Measurements from ENCODE around the gene TDRD12. TPM values are rescaled to one million over a fixed set of nuclear protein-coding genes. Genes with fewer than 3 reads are reported as not detected.

Gene TDRD12
- total and polyA plus RNA-seq, 2 experiments from 2014 or later: 0.68 to 2.8 TPM

DNA sequence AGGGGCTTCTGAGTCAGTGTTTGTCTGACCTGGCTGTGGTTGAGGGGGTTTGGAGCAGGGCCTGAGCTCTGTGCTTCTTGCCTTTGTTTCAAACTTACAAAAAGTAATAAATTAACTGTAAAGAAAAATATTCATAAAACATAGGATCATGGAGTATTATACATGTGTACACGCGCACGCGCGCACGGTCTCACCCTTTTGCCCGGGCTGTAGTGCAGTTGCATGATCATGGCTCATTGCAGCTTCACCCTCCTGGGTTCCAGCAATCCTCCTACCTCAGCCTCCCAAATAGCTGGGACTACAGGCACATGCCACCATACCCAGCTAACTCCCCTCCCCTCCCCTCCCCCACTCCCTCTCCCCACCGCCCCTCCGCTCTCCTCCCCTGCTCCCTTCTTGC is 23.5 kb downstream of the TDRD12 start:
- Histone ChIP-seq H3F3A (replicated peaks; ENCODE audit: low read depth) (no peaks in the 10 kb centered on the region), H3K79me2 (replicated peaks; ENCODE audit: insufficient read depth) (no peaks in the 10 kb centered on the region), H3K36me3 (ENCODE audit: insufficient read depth) (no peaks in the 10 kb centered on the region), H3K4me3 (no peak overlapping the region), H4K20me1 (replicated peaks; ENCODE audit: insufficient read depth) (no peaks in the 10 kb centered on the region), H3K4me2 (no peak overlapping the region), H3K27ac (ENCODE audit: low read depth) (no peak overlapping the region), H2AFZ (no peak overlapping the region), H3K9me2 (ENCODE audit: insufficient read depth) (no peaks in the 10 kb centered on the region), H3K4me1 (ENCODE audit: insufficient read depth) (no peaks in the 10 kb centered on the region), H3K27me3 (ENCODE audit: insufficient read depth) (no peaks in the 10 kb centered on the region)
- ATAC-seq: no peak
- no peak overlapping the region for H3K4me3 Mint-ChIP-seq
- H3K27ac Mint-ChIP-seq: no peak overlapping the region
- TF ChIP-seq ZNF331 (CRISPR knock-in tag; IDR thresholded peaks at IDR 0.05; ENCODE audit: low read depth): no peak
- TF ChIP-seq, protein P1, sequence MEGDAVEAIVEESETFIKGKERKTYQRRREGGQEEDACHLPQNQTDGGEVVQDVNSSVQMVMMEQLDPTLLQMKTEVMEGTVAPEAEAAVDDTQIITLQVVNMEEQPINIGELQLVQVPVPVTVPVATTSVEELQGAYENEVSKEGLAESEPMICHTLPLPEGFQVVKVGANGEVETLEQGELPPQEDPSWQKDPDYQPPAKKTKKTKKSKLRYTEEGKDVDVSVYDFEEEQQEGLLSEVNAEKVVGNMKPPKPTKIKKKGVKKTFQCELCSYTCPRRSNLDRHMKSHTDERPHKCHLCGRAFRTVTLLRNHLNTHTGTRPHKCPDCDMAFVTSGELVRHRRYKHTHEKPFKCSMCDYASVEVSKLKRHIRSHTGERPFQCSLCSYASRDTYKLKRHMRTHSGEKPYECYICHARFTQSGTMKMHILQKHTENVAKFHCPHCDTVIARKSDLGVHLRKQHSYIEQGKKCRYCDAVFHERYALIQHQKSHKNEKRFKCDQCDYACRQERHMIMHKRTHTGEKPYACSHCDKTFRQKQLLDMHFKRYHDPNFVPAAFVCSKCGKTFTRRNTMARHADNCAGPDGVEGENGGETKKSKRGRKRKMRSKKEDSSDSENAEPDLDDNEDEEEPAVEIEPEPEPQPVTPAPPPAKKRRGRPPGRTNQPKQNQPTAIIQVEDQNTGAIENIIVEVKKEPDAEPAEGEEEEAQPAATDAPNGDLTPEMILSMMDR (conservative IDR thresholded peaks at IDR 0.05; ENCODE audit: low read depth in 2 of 2): no peak
- no peak for TF ChIP-seq NANOG (IDR thresholded peaks at IDR 0.05; ENCODE audit: borderline replicate concordance)
- no peak for TF ChIP-seq CREB1 (CRISPR knock-in tag; IDR thresholded peaks at IDR 0.05; ENCODE audit: low read depth)
- TF ChIP-seq, protein P2, sequence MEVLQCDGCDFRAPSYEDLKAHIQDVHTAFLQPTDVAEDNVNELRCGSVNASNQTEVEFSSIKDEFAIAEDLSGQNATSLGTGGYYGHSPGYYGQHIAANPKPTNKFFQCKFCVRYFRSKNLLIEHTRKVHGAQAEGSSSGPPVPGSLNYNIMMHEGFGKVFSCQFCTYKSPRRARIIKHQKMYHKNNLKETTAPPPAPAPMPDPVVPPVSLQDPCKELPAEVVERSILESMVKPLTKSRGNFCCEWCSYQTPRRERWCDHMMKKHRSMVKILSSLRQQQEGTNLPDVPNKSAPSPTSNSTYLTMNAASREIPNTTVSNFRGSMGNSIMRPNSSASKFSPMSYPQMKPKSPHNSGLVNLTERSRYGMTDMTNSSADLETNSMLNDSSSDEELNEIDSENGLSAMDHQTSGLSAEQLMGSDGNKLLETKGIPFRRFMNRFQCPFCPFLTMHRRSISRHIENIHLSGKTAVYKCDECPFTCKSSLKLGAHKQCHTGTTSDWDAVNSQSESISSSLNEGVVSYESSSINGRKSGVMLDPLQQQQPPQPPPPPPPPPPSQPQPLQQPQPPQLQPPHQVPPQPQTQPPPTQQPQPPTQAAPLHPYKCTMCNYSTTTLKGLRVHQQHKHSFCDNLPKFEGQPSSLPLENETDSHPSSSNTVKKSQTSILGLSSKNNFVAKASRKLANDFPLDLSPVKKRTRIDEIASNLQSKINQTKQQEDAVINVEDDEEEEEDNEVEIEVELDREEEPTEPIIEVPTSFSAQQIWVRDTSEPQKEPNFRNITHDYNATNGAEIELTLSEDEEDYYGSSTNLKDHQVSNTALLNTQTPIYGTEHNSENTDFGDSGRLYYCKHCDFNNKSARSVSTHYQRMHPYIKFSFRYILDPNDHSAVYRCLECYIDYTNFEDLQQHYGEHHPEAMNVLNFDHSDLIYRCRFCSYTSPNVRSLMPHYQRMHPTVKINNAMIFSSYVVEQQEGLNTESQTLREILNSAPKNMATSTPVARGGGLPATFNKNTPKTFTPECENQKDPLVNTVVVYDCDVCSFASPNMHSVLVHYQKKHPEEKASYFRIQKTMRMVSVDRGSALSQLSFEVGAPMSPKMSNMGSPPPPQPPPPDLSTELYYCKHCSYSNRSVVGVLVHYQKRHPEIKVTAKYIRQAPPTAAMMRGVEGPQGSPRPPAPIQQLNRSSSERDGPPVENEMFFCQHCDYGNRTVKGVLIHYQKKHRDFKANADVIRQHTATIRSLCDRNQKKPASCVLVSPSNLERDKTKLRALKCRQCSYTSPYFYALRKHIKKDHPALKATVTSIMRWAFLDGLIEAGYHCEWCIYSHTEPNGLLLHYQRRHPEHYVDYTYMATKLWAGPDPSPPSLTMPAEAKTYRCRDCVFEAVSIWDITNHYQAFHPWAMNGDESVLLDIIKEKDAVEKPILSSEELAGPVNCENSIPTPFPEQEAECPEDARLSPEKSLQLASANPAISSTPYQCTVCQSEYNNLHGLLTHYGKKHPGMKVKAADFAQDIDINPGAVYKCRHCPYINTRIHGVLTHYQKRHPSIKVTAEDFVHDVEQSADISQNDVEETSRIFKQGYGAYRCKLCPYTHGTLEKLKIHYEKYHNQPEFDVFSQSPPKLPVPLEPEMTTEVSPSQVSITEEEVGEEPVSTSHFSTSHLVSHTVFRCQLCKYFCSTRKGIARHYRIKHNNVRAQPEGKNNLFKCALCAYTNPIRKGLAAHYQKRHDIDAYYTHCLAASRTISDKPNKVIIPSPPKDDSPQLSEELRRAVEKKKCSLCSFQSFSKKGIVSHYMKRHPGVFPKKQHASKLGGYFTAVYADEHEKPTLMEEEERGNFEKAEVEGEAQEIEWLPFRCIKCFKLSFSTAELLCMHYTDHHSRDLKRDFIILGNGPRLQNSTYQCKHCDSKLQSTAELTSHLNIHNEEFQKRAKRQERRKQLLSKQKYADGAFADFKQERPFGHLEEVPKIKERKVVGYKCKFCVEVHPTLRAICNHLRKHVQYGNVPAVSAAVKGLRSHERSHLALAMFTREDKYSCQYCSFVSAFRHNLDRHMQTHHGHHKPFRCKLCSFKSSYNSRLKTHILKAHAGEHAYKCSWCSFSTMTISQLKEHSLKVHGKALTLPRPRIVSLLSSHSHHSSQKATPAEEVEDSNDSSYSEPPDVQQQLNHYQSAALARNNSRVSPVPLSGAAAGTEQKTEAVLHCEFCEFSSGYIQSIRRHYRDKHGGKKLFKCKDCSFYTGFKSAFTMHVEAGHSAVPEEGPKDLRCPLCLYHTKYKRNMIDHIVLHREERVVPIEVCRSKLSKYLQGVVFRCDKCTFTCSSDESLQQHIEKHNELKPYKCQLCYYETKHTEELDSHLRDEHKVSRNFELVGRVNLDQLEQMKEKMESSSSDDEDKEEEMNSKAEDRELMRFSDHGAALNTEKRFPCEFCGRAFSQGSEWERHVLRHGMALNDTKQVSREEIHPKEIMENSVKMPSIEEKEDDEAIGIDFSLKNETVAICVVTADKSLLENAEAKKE (CRISPR knock-in tag; IDR thresholded peaks at IDR 0.05): no peak
- TF ChIP-seq POLR2AphosphoS5 (IDR thresholded peaks at IDR 0.05; ENCODE audit: low read depth): no peak
- no peaks in the 10 kb centered on the region for H3K9me3 Mint-ChIP-seq
- H3K36me3 Mint-ChIP-seq (ENCODE audit: low read depth): no peaks in the 10 kb centered on the region
- DNase-seq (ENCODE audit: low spot score): no peak
- H3K4me1 Mint-ChIP-seq: no peaks in the 10 kb centered on the region
- peaks cover 6% of the 10 kb centered on the region for H3K27me3 Mint-ChIP-seq (ENCODE audit: insufficient read depth, low read depth, poor library complexity)
